Upper lobe of right lung (tissue), 1 donor: ENCODE measurements around the gene ZMYND19. TPM values are rescaled to one million over a fixed set of nuclear protein-coding genes. Genes with fewer than 3 reads are reported as not detected.

Experiments
- ATAC-seq: fragments of 200-7000 bp; cut with Tn5 transposase; one replicate; pipeline ENCODE4 v1.9.1; 2020; ENCODE audit warnings: mild to moderate bottlenecking, moderate library complexity
- DNase-seq: peaks from one replicate; pipeline ENCODE4 v3.0.0-alpha.2; 2020
- H3K27ac ChIP-seq: fragments of 200-600 bp; one replicate; pipeline ENCODE4 v1.8.0; 2022
- H3K27me3 ChIP-seq: fragments of 200-600 bp; one replicate; pipeline ENCODE4 v1.8.0; 2022; ENCODE audit warnings: mild to moderate bottlenecking
- H3K36me3 ChIP-seq: fragments of 200-600 bp; one replicate; pipeline ENCODE4 v1.8.0; 2022
- H3K4me1 ChIP-seq: fragments of 200-600 bp; one replicate; pipeline ENCODE4 v1.8.0; 2022
- H3K4me3 ChIP-seq: fragments of 200-600 bp; one replicate; pipeline ENCODE4 v1.8.0; 2022; ENCODE audit warnings: mild to moderate bottlenecking
- H3K9me3 ChIP-seq: fragments of 200-600 bp; one replicate; pipeline ENCODE4 v1.8.0; 2022
- intact Hi-C: fragments of 100-400 bp; cut with DNase I; formaldehyde crosslinking; loops from one replicate; pipeline ENCODE4 v1.11.0; 2022
- total RNA-seq: library from RNA; stranded (reverse); fragmentation: NEBNext Ultra II Directional; extraction: Animal tissue kit (Norgen Biotek cat#: 25700); gene quantifications from one replicate; pipeline ENCODE4 v1.2.1, GENCODE V29; 2021
- TF ChIP-seq, protein P1 (sequence below): fragments of 200-600 bp; IDR thresholded peaks from one replicate; pipeline ENCODE4 v1.8.0; 2022; ENCODE audit warnings: antibody characterized with exemption
- donor health status: DM: no; HTN: yes; CAD: no; lungs with severe emphysema.

ZMYND19 gene
- total RNA-seq, 1 donor from 2014 or later = 18.3 TPM

DNA sequence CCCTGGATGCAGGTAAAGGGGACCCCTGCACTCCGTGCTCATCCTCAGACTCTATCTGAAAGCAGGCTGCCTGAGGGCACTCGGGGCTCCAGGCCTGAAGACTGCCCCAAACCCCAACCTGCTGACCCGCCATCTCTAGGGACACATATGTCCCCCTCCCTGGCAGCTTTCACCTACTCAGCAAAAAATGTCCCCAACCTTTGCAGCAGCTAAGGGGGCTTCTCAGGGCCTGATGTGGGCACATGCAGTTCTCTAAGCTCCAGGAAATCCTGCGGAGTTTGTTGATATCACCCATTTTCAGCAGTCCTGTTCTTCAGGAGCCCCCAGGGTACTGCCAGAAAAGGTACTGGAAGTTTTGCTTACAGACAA is 9.4 kb downstream of the ZMYND19 start:
- H3K27me3 ChIP-seq = no peaks in the 10 kb centered on the region
- TF ChIP-seq, protein P1, sequence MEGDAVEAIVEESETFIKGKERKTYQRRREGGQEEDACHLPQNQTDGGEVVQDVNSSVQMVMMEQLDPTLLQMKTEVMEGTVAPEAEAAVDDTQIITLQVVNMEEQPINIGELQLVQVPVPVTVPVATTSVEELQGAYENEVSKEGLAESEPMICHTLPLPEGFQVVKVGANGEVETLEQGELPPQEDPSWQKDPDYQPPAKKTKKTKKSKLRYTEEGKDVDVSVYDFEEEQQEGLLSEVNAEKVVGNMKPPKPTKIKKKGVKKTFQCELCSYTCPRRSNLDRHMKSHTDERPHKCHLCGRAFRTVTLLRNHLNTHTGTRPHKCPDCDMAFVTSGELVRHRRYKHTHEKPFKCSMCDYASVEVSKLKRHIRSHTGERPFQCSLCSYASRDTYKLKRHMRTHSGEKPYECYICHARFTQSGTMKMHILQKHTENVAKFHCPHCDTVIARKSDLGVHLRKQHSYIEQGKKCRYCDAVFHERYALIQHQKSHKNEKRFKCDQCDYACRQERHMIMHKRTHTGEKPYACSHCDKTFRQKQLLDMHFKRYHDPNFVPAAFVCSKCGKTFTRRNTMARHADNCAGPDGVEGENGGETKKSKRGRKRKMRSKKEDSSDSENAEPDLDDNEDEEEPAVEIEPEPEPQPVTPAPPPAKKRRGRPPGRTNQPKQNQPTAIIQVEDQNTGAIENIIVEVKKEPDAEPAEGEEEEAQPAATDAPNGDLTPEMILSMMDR = no peak
- peaks cover 27% of the 10 kb centered on the region for H3K4me1 ChIP-seq
- no peak for ATAC-seq
- intact Hi-C loops = no loop called here
- DNase-seq = no peak
- peaks cover 29% of the 10 kb centered on the region for H3K36me3 ChIP-seq
- H3K27ac ChIP-seq = no peak overlapping the region
- H3K9me3 ChIP-seq = no peaks in the 10 kb centered on the region
- no peak overlapping the region for H3K4me3 ChIP-seq

DNA sequence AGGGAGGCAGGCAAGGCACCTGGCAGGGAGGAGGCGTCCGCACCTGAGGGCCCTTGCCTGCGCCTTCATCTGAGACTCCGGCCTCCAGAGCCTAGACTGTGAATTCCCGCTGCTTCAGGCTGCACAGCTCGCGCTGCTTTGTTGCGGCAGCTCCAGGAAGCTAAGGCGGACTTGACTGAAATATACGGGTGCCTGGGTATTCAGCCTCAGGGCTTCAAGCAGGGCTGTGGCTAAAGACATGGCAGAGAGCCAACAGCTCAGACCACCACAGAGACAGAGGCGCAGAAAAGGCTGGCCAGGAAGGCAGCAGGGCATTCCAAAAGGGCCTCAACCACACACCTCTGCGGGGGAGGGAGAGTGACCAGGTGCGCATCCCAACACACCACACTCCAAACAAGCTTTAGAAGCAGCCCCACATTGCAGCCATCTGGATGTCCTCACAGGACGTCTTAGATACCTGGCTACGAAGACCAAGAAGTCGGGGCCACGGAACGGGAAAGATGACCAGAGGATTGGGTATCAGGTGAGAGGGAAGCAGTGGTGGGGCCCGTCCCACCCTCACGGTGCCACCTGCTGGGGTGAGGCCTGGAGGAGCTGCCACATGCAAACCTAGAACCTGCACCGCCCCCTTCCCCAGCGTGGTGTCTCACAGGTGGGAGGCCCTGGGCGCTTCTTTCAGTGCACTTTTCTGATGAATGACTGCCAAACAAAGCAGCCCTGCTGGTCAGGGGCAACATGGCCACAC is 9.9 kb downstream of the ZMYND19 start:
- H3K36me3 ChIP-seq = peaks cover 30% of the 10 kb centered on the region
- no peak overlapping the region for H3K27ac ChIP-seq

DNA sequence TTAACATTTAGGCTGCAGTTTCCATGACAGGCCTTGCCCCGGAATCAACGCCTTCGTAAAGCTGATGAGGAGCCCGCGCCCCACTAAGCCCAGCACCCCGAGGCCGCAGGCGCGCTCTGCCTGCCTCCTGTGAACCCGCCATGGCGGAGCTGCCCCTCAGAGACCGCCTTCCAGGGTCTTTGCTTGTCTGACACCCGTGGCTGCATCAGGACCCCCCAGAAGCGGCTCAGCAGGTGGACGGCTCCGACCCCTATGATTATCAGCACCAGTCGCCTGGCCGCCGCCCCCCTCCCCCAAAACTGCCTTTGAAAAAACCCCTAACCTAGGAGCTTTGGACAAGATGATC is 11.1 kb downstream of the ZMYND19 start:
- Histone ChIP-seq H3K4me1 (peaks cover 27% of the 10 kb centered on the region), H3K36me3 (peaks cover 33% of the 10 kb centered on the region), H3K27ac (peak overlapping the region; percentile 82), H3K4me3 (peak overlapping the region; percentile 84), H3K27me3 (no peaks in the 10 kb centered on the region), H3K9me3 (no peaks in the 10 kb centered on the region)
- ATAC-seq (no peak), DNase-seq (no peak)
- TF ChIP-seq, protein P1 = no peak
- intact Hi-C loops = no loop called here

More for the DNA sequence above, 9.9 kb downstream of the ZMYND19 start:
- TF ChIP-seq, protein P1 = no peak
- H3K27me3 ChIP-seq = no peaks in the 10 kb centered on the region
- DNase-seq (no peak), ATAC-seq (no peak)
- H3K9me3 ChIP-seq = no peaks in the 10 kb centered on the region
- intact Hi-C loops = no loop called here
- peaks cover 27% of the 10 kb centered on the region for H3K4me1 ChIP-seq
- no peak overlapping the region for H3K4me3 ChIP-seq

DNA sequence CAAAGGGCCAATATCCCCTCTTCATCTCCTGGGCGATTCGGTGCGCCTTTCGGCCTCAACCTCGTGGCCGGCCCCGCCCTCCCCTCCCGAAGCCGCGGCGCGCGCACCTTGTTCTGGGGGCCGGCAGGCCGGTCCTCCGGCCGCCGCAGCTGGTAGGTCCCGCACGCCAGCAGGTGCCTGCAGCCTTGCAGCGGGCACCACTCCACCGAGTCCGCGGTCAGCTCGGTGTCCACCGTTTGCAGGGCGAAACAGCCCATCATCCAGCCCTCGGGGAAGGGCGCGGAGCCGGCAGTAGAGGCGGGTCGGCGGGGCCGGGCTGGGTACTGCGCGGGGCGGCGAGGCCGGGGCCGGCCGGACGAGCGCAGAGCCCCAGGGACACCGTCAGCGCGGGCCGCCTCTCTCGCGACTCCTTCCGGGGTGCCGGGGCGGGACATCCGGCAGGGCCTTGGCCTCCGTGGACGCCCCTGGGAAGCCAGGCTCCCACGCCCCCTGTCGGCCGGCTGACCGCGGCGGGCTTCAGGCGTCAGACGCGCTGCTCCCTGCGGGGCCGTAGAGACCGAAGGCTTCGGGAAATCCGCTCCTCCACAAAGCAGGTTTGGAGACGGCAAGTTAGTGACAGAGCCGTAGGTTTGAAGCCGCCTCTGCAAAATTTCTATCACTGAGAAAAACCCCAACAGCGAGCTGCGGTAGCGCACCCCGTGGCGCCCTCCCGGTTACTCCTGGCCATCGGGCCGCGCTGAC is 11.6 kb downstream of the ZMYND19 start, which contains the start of gene DPH7:
DPH7 (minus strand) TSS at position 408 of the 741 bp plus-strand sequence; CDS start at position 260, 148 bp downstream.
- DNase-seq = peak; percentile 99
- Histone ChIP-seq H3K4me3 (peak within 1 kb of the TSS; percentile 84), H3K36me3 (peaks cover 35% of the 10 kb centered on the region), H3K9me3 (no peaks in the 10 kb centered on the region), H3K27me3 (no peaks in the 10 kb centered on the region), H3K4me1 (peaks cover 27% of the 10 kb centered on the region), H3K27ac (peak within 1 kb of the TSS; percentile 82)
- TF ChIP-seq, protein P1 = peak; percentile 90
- peak; percentile 99 for ATAC-seq
- intact Hi-C loops = no loop called here

DNA sequence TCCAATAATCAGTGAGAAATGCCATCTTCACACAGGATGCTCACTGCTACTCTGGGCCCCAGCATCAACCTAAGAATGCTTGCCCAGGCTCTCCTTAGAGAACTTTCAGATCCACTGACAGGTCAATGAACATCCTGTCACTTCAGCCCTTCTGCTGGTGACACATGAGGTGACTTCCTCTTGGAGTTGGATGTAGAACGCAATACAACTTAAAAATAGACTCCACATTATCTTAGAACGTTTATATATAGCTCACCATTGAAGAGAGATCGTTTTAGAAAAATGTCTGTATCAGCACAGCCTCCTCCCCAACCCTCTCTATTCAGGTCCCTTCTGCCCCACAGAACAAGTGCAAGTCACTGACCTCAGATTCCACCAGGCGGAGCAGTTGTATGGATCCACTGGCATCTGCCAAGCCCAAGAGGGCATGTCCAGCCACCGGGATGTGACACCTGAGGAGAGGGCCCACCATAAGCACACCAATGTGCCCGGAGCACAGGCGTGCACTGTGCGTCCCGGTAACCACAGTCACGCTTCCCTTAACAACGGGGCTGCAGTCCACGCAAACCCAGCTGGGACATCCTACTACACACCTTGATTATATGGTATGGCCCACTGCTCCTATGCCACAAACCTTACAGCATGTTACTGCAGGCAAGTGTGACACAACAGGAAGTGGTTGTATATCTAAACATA is 14.4 kb downstream of the ZMYND19 start:
- H3K4me1 ChIP-seq = peaks cover 27% of the 10 kb centered on the region
- H3K27me3 ChIP-seq = no peaks in the 10 kb centered on the region
- ATAC-seq (no peak), DNase-seq (no peak)
- no peaks in the 10 kb centered on the region for H3K9me3 ChIP-seq
- no peak overlapping the region for H3K27ac ChIP-seq
- intact Hi-C loops = no loop called here
- TF ChIP-seq, protein P1 = no peak
- H3K36me3 ChIP-seq = peaks cover 44% of the 10 kb centered on the region
- H3K4me3 ChIP-seq = no peak overlapping the region
